ENCODE data around the gene WWTR1.

DNA sequence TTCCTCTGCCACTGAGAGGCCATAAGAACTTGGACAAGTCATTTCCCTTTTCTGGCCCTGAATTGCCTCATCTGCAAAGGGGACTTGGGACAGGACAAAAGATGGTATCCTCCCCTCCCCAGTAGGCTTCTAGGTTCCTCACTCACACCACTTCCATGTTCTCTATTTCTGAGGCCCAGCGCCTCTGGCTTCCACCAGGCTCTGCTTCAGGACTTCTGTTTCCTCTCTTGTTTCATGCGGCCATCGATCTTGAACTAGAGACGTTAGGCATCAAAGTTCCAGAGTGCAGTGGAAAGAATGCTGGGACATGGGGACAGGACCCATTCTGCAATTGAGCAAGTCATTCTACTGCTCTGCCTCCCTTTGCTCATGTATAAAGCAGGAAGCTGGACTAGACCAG lies 181.6 kb downstream of the WWTR1 start:
- TF ChIP-seq EP300 (IDR thresholded peaks at IDR 0.05) (no peak), RAD21 (conservative IDR thresholded peaks at IDR 0.05 in 1 of 2, IDR thresholded peaks at IDR 0.05 in 1 of 2) (no peak), ZC3H11A (IDR thresholded peaks at IDR 0.05) (no peak), RFX5 (IDR thresholded peaks at IDR 0.05) (no peak), CEBPB (IDR thresholded peaks at IDR 0.05) (no peak)
- TF ChIP-seq, protein P1, sequence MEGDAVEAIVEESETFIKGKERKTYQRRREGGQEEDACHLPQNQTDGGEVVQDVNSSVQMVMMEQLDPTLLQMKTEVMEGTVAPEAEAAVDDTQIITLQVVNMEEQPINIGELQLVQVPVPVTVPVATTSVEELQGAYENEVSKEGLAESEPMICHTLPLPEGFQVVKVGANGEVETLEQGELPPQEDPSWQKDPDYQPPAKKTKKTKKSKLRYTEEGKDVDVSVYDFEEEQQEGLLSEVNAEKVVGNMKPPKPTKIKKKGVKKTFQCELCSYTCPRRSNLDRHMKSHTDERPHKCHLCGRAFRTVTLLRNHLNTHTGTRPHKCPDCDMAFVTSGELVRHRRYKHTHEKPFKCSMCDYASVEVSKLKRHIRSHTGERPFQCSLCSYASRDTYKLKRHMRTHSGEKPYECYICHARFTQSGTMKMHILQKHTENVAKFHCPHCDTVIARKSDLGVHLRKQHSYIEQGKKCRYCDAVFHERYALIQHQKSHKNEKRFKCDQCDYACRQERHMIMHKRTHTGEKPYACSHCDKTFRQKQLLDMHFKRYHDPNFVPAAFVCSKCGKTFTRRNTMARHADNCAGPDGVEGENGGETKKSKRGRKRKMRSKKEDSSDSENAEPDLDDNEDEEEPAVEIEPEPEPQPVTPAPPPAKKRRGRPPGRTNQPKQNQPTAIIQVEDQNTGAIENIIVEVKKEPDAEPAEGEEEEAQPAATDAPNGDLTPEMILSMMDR (IDR thresholded peaks at IDR 0.05): no peak
- TF ChIP-seq, protein P2, sequence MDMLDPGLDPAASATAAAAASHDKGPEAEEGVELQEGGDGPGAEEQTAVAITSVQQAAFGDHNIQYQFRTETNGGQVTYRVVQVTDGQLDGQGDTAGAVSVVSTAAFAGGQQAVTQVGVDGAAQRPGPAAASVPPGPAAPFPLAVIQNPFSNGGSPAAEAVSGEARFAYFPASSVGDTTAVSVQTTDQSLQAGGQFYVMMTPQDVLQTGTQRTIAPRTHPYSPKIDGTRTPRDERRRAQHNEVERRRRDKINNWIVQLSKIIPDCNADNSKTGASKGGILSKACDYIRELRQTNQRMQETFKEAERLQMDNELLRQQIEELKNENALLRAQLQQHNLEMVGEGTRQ (IDR thresholded peaks at IDR 0.05): no peak
- TF ChIP-seq, protein P3, sequence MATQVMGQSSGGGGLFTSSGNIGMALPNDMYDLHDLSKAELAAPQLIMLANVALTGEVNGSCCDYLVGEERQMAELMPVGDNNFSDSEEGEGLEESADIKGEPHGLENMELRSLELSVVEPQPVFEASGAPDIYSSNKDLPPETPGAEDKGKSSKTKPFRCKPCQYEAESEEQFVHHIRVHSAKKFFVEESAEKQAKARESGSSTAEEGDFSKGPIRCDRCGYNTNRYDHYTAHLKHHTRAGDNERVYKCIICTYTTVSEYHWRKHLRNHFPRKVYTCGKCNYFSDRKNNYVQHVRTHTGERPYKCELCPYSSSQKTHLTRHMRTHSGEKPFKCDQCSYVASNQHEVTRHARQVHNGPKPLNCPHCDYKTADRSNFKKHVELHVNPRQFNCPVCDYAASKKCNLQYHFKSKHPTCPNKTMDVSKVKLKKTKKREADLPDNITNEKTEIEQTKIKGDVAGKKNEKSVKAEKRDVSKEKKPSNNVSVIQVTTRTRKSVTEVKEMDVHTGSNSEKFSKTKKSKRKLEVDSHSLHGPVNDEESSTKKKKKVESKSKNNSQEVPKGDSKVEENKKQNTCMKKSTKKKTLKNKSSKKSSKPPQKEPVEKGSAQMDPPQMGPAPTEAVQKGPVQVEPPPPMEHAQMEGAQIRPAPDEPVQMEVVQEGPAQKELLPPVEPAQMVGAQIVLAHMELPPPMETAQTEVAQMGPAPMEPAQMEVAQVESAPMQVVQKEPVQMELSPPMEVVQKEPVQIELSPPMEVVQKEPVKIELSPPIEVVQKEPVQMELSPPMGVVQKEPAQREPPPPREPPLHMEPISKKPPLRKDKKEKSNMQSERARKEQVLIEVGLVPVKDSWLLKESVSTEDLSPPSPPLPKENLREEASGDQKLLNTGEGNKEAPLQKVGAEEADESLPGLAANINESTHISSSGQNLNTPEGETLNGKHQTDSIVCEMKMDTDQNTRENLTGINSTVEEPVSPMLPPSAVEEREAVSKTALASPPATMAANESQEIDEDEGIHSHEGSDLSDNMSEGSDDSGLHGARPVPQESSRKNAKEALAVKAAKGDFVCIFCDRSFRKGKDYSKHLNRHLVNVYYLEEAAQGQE (IDR thresholded peaks at IDR 0.05): 0 out of 2 replicates have a peak, but pooled peaks have one; percentile 29
- TF ChIP-seq, protein P4, sequence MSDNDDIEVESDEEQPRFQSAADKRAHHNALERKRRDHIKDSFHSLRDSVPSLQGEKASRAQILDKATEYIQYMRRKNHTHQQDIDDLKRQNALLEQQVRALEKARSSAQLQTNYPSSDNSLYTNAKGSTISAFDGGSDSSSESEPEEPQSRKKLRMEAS (IDR thresholded peaks at IDR 0.05): no peak
